ENCODE measurements around the gene GPR22. TPM values are rescaled to one million over a fixed set of nuclear protein-coding genes. Genes with fewer than 3 reads are reported as not detected.

GPR22 gene
- polyA plus RNA-seq, 4 donors: 0.07 to 0.27 (median 0.16) TPM; not detected in 1

GRCh38 chr7:107505362-107505761, 35.5 kb downstream of the GPR22 start:
- Histone ChIP-seq H3K9me3 (ENCODE audit: control insufficient read depth in 2 of 2, insufficient read depth in 1 of 2, low read depth in 1 of 2, low read length in 1 of 2) (no peaks in the 10 kb centered on the region), H3K4me3 (ENCODE audit: low read depth in 1 of 3, low read length in 3 of 3) (no peak overlapping the region), H3K36me3 (ENCODE audit: control insufficient read depth in 3 of 3, insufficient read depth in 2 of 3, low read depth in 1 of 3, low read length in 3 of 3) (peaks cover 0 to 9% (median 2%) of the 10 kb centered on the region in 3 donors), H3K27me3 (ENCODE audit: control insufficient read depth in 3 of 3, insufficient read depth in 3 of 3, low read length in 3 of 3) (no peaks in the 10 kb centered on the region), H3K27ac (ENCODE audit: low read depth in 1 of 3, low read length in 2 of 3) (peak overlapping the region in 1 of 3 donors; percentile 3), H3K4me1 (ENCODE audit: control insufficient read depth in 3 of 3, insufficient read depth in 2 of 3, low read depth in 1 of 3, low read length in 2 of 3) (peaks cover 0 to 11% (median 5%) of the 10 kb centered on the region in 3 donors)
- DNase-seq (no peak), FAIRE-seq (no peak)
- 83 to 98% (median 96%) methylated on average over 1 of the region's 1 CpG for WGBS, 3 donors

GRCh38 chr7:107505997-107506673, 36.3 kb downstream of the GPR22 start:
- Histone ChIP-seq H3K9me3 (ENCODE audit: control insufficient read depth in 2 of 2, insufficient read depth in 1 of 2, low read depth in 1 of 2, low read length in 1 of 2) (no peaks in the 10 kb centered on the region), H3K4me3 (ENCODE audit: low read depth in 1 of 3, low read length in 3 of 3) (no peak overlapping the region), H3K4me1 (ENCODE audit: control insufficient read depth in 3 of 3, insufficient read depth in 2 of 3, low read depth in 1 of 3, low read length in 2 of 3) (peaks cover 0 to 11% (median 5%) of the 10 kb centered on the region in 3 donors), H3K27ac (ENCODE audit: low read depth in 1 of 3, low read length in 2 of 3) (peak overlapping the region in 2 of 3 donors; percentile 36 to 37), H3K27me3 (ENCODE audit: control insufficient read depth in 3 of 3, insufficient read depth in 3 of 3, low read length in 3 of 3) (no peaks in the 10 kb centered on the region), H3K36me3 (ENCODE audit: control insufficient read depth in 3 of 3, insufficient read depth in 2 of 3, low read depth in 1 of 3, low read length in 3 of 3) (peaks cover 0 to 9% (median 2%) of the 10 kb centered on the region in 3 donors)
- DNase-seq (peak; percentile 84 to 87), FAIRE-seq (no peak)
- WGBS, 3 donors: 18 to 66% (median 48%) methylated on average over 2 of the region's 2 CpGs

- H3K4me1 ChIP-seq (ENCODE audit: control insufficient read depth in 3 of 3, insufficient read depth in 2 of 3, low read depth in 1 of 3, low read length in 2 of 3): peaks cover 0 to 11% (median 5%) of the 10 kb centered on the region in 3 donors
- peak overlapping the region in 2 of 3 donors; percentile 36 to 37 for H3K27ac ChIP-seq (ENCODE audit: low read depth in 1 of 3, low read length in 2 of 3)
- no peaks in the 10 kb centered on the region for H3K9me3 ChIP-seq (ENCODE audit: control insufficient read depth in 2 of 2, insufficient read depth in 1 of 2, low read depth in 1 of 2, low read length in 1 of 2)
- no peak overlapping the region for H3K4me3 ChIP-seq (ENCODE audit: low read depth in 1 of 3, low read length in 3 of 3)
- DNase-seq: peak; percentile 62 to 74
- FAIRE-seq: no peak
- H3K27me3 ChIP-seq (ENCODE audit: control insufficient read depth in 3 of 3, insufficient read depth in 3 of 3, low read length in 3 of 3): no peaks in the 10 kb centered on the region
- peaks cover 0 to 9% (median 2%) of the 10 kb centered on the region in 3 donors for H3K36me3 ChIP-seq (ENCODE audit: control insufficient read depth in 3 of 3, insufficient read depth in 2 of 3, low read depth in 1 of 3, low read length in 3 of 3)
- 34 to 65% (median 40%) methylated on average over 7 of the region's 7 CpGs for WGBS, 3 donors
Measured at GRCh38 chr7:107506674-107507339, 37.0 kb downstream of the GPR22 start.

Other genes starting within 250 kb of the GPR22 start
- gene COG5, start 93.9 kb downstream of the GPR22 start, polyA plus RNA-seq: 10 to 100 TPM; 10.3 to 41.6 (median 12.5) TPM
- gene DUS4L, start 93.9 kb downstream of the GPR22 start, polyA plus RNA-seq: 10 to 100 TPM in 1 of 4 donors, 1 to 10 TPM in 3; 3.5 to 13.8 (median 4.2) TPM
- 10 to 100 TPM; 16.8 to 39.6 (median 27.1) TPM for gene BCAP29, start 110.2 kb downstream of the GPR22 start, polyA plus RNA-seq
- under 1 TPM in 2 of 4 donors, not detected in 2; 0.18 to 0.30 TPM for gene SLC26A4, start 190.8 kb downstream of the GPR22 start, polyA plus RNA-seq

All from small intestine (tissue), 7 donors.